Hepatocyte (in vitro differentiated cells): ENCODE results near the gene CIC. TPM values are rescaled to one million over a fixed set of nuclear protein-coding genes. Genes with fewer than 3 reads are reported as not detected.

Experiments used
- DNase-seq: peaks from one replicate; pipeline ENCODE4 v3.0.0-alpha.2; 2016; ENCODE audit warnings: low spot score
- H2AFZ ChIP-seq: fragments of 200-600 bp; sonication (generic); 2 replicates; pipeline ENCODE4 v1.6.0; 2016; ENCODE audit warnings: antibody characterized with exemption, mild to moderate bottlenecking
- H3K27ac ChIP-seq: fragments of 200-600 bp; sonication (generic); 2 replicates; pipeline ENCODE4 v1.5.1; 2016; ENCODE audit warnings: mild to moderate bottlenecking
- H3K27me3 ChIP-seq: fragments of 200-600 bp; sonication (generic); 2 replicates; pipeline ENCODE4 v1.6.1; 2016
- H3K36me3 ChIP-seq: fragments of 200-600 bp; sonication (generic); replicated peaks from 2 replicates; pipeline ENCODE4 v1.5.1; 2016; ENCODE audit warnings: low read depth; ENCODE audit not compliant: insufficient read depth
- H3K4me1 ChIP-seq: fragments of 200-600 bp; sonication (generic); 2 replicates; pipeline ENCODE4 v1.5.1; 2016; ENCODE audit warnings: mild to moderate bottlenecking, moderate library complexity; ENCODE audit not compliant: insufficient read depth
- H3K4me2 ChIP-seq: fragments of 200-600 bp; sonication (generic); 2 replicates; pipeline ENCODE4 v1.6.0; 2016
- H3K4me3 ChIP-seq: fragments of 200-600 bp; sonication (generic); 2 replicates; pipeline ENCODE4 v1.5.1; 2016; ENCODE audit warnings: mild to moderate bottlenecking
- H3K79me2 ChIP-seq: fragments of 200-600 bp; sonication (generic); 2 replicates; pipeline ENCODE4 v1.6.0; 2017; ENCODE audit warnings: mild to moderate bottlenecking
- H3K9me2 ChIP-seq: fragments of 200-600 bp; sonication (generic); replicated peaks from 2 replicates; pipeline ENCODE4 v1.6.0; 2017; ENCODE audit warnings: mild to moderate bottlenecking; ENCODE audit not compliant: insufficient read depth
- H3K9me3 ChIP-seq: fragments of 200-600 bp; sonication (generic); 2 replicates; pipeline ENCODE4 v1.5.1; 2016; ENCODE audit warnings: low read depth, mild to moderate bottlenecking
- H4K20me1 ChIP-seq: fragments of 200-600 bp; sonication (generic); 2 replicates; pipeline ENCODE4 v1.6.0; 2016; ENCODE audit warnings: mild to moderate bottlenecking; ENCODE audit not compliant: insufficient read depth, poor library complexity, severe bottlenecking
- EZH2 ChIP-seq: fragments of 200-600 bp; sonication (generic); IDR thresholded peaks from 2 replicates; pipeline ENCODE4 v1.6.1; 2016; ENCODE audit warnings: antibody characterized with exemption, mild to moderate bottlenecking, borderline replicate concordance
- EZH2phosphoT487 ChIP-seq: fragments of 200-600 bp; sonication (generic); IDR thresholded peaks from one replicate; pipeline ENCODE4 v1.6.1; 2018; ENCODE audit warnings: antibody characterized with exemption, mild to moderate bottlenecking, low read depth, moderate library complexity; ENCODE audit not compliant: unreplicated experiment, severe bottlenecking
- WGBS: methylation state at CpG from one replicate; pipeline ENCODE4 v1.1.6; 2016; ENCODE audit warnings: low lambda C conversion rate; ENCODE audit errors: missing lambda C conversion rate; 5-methylcytosine and 5-hydroxymethylcytosine counted together
- polyA plus RNA-seq: library from polyadenylated mRNA; unstranded; fragments of >200 nt; fragmentation: Nextera tagmentation; extraction: Ambion mirVana; gene quantifications from 2 replicates; pipeline ENCODE4 v1.2.1, GENCODE V29; 2016
- total RNA-seq: library from RNA; depleted of rRNA; stranded (reverse); fragments of >200 nt; gene quantifications from 2 replicates; pipeline ENCODE4 v1.2.3, GENCODE V29; 2014
- TF ChIP-seq, protein P1 (sequence below): fragments of 200-600 bp; sonication (generic); IDR thresholded peaks from 2 replicates; pipeline ENCODE4 v1.5.1; 2016; ENCODE audit warnings: antibody characterized with exemption, mild to moderate bottlenecking; ENCODE audit not compliant: poor library complexity

CIC gene
- total and polyA plus RNA-seq, 2 experiments from 2014 or later, result 17.4 to 23.2 TPM

- Histone ChIP-seq H3K79me2 (peaks cover 44% of the 10 kb centered on the region), H4K20me1 (peaks cover 42% of the 10 kb centered on the region), H3K27me3 (no peaks in the 10 kb centered on the region), H2AFZ (no peak overlapping the region), H3K27ac (peak overlapping the region; percentile 79), H3K9me2 (no peaks in the 10 kb centered on the region), H3K4me1 (peaks cover 34% of the 10 kb centered on the region), H3K4me2 (peak overlapping the region; percentile 92), H3K4me3 (no peak overlapping the region), H3K36me3 (no peaks in the 10 kb centered on the region), H3K9me3 (no peaks in the 10 kb centered on the region)
- TF ChIP-seq, protein P1, sequence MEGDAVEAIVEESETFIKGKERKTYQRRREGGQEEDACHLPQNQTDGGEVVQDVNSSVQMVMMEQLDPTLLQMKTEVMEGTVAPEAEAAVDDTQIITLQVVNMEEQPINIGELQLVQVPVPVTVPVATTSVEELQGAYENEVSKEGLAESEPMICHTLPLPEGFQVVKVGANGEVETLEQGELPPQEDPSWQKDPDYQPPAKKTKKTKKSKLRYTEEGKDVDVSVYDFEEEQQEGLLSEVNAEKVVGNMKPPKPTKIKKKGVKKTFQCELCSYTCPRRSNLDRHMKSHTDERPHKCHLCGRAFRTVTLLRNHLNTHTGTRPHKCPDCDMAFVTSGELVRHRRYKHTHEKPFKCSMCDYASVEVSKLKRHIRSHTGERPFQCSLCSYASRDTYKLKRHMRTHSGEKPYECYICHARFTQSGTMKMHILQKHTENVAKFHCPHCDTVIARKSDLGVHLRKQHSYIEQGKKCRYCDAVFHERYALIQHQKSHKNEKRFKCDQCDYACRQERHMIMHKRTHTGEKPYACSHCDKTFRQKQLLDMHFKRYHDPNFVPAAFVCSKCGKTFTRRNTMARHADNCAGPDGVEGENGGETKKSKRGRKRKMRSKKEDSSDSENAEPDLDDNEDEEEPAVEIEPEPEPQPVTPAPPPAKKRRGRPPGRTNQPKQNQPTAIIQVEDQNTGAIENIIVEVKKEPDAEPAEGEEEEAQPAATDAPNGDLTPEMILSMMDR, result no peak
- TF ChIP-seq EZH2phosphoT487, result no peak
- TF ChIP-seq EZH2, result no peak
- peak; percentile 36 for DNase-seq
- WGBS, result 60% methylated on average over 13 of the region's 13 CpGs
Observed at GRCh38 chr19:42286349-42287016, 17.4 kb downstream of the CIC start.

- peaks cover 47% of the 10 kb centered on the region for H4K20me1 ChIP-seq
- TF ChIP-seq EZH2phosphoT487 (no peak), EZH2 (no peak)
- TF ChIP-seq, protein P1, result no peak
- peak overlapping the region; percentile 92 for H3K4me2 ChIP-seq
- H3K9me3 ChIP-seq, result no peaks in the 10 kb centered on the region
- no peak overlapping the region for H3K27ac ChIP-seq
- H2AFZ ChIP-seq, result no peak overlapping the region
- H3K79me2 ChIP-seq, result peaks cover 44% of the 10 kb centered on the region
- peaks cover 26% of the 10 kb centered on the region for H3K4me1 ChIP-seq
- H3K9me2 ChIP-seq, result no peaks in the 10 kb centered on the region
- no peaks in the 10 kb centered on the region for H3K36me3 ChIP-seq
- H3K4me3 ChIP-seq, result no peak overlapping the region
- 96% methylated on average over 24 of the region's 30 CpGs for WGBS
- no peak for DNase-seq
- H3K27me3 ChIP-seq, result no peaks in the 10 kb centered on the region
Observed at GRCh38 chr19:42287017-42287826, 18.2 kb downstream of the CIC start.

- Histone ChIP-seq H3K27me3 (no peaks in the 10 kb centered on the region), H4K20me1 (peaks cover 47% of the 10 kb centered on the region), H3K79me2 (peaks cover 42% of the 10 kb centered on the region), H3K27ac (no peak overlapping the region), H3K9me2 (no peaks in the 10 kb centered on the region), H3K9me3 (no peaks in the 10 kb centered on the region), H3K36me3 (no peaks in the 10 kb centered on the region), H3K4me1 (peaks cover 21% of the 10 kb centered on the region), H3K4me3 (no peak overlapping the region), H3K4me2 (no peak overlapping the region), H2AFZ (no peak overlapping the region)
- TF ChIP-seq, protein P1, result no peak
- no peak for TF ChIP-seq EZH2
- TF ChIP-seq EZH2phosphoT487, result no peak
- 94% methylated on average over 3 of the region's 10 CpGs for WGBS
- DNase-seq, result no peak
Observed at GRCh38 chr19:42287827-42288107, 18.7 kb downstream of the CIC start.
